WTC11 (cell line): ENCODE results near the gene SEC16B. TPM values are rescaled to one million over a fixed set of nuclear protein-coding genes. Genes with fewer than 3 reads are reported as not detected.
A peak's percentile ranks its signal among the peaks of the same experiment; 100 is the strongest.

Source experiments
- ATAC-seq: fragments of 200-7000 bp; cut with Tn5 transposase; 2 replicates; pipeline ENCODE4 v1.10.0; 2021; ENCODE audit warnings: mild to moderate bottlenecking, moderate library complexity
- CTCF ChIA-PET: fragments of 300-600 bp; sonication (Branson Sonifier 250); formaldehyde crosslinking; loops from one replicate; lab custom pipeline; 2021; ENCODE audit warnings: antibody characterized with exemption; lab: Charles Lee
- POLR2A ChIA-PET: fragments of 350-600 bp; sonication (Branson Sonifier 250); formaldehyde crosslinking; loops from one replicate; lab custom pipeline; 2021; ENCODE audit warnings: antibody characterized with exemption; lab: Charles Lee
- DNase-seq: peaks from one replicate; pipeline ENCODE4 v3.0.0; 2021; ENCODE audit warnings: low spot score
- H3K27ac Mint-ChIP-seq: 2 replicates; pipeline ENCODE4 v1.8.0; 2021; ENCODE audit warnings: mixed read lengths
- H3K27me3 Mint-ChIP-seq: 2 replicates; pipeline ENCODE4 v1.8.0; 2021; ENCODE audit warnings: low read depth, mild to moderate bottlenecking, moderate library complexity, mixed read lengths
- H3K36me3 Mint-ChIP-seq: 2 replicates; pipeline ENCODE4 v1.8.0; 2021; ENCODE audit warnings: mixed read lengths
- H3K4me1 Mint-ChIP-seq: 2 replicates; pipeline ENCODE4 v1.8.0; 2022; ENCODE audit warnings: mixed read lengths
- H3K4me3 Mint-ChIP-seq: 2 replicates; pipeline ENCODE4 v1.8.0; 2021; ENCODE audit warnings: mild to moderate bottlenecking, moderate library complexity, mixed read lengths
- H3K9me3 Mint-ChIP-seq: 2 replicates; pipeline ENCODE4 v1.8.0; 2021; ENCODE audit warnings: mixed read lengths
- FOXK1 ChIP-seq: sonication (generic); formaldehyde crosslinking; IDR thresholded peaks from 2 replicates; pipeline ENCODE4 v1.8.0; 2022; ENCODE audit warnings: mild to moderate bottlenecking, moderate library complexity, missing genetic modification reagents
- GRHL2 ChIP-seq: fragments of 250-450 bp; sonication (Bioruptor Pico); IDR thresholded peaks from 2 replicates; pipeline ENCODE4 v1.8.0; 2022; ENCODE audit warnings: mild to moderate bottlenecking, moderate library complexity; ENCODE audit not compliant: insufficient replicate concordance, severe bottlenecking
- MAX ChIP-seq: sonication (generic); formaldehyde crosslinking; IDR thresholded peaks from 2 replicates; pipeline ENCODE4 v1.8.0; 2022; ENCODE audit warnings: mild to moderate bottlenecking, missing genetic modification reagents
- RORB ChIP-seq: fragments of 250-450 bp; sonication (Bioruptor Pico); IDR thresholded peaks from 2 replicates; pipeline ENCODE4 v1.9.0; 2021; ENCODE audit warnings: mild to moderate bottlenecking
- TP53 ChIP-seq: sonication (generic); formaldehyde crosslinking; IDR thresholded peaks from 2 replicates; pipeline ENCODE4 v1.8.1; 2023; ENCODE audit warnings: mild to moderate bottlenecking, missing genetic modification reagents
- ZSCAN18 ChIP-seq: fragments of 250-450 bp; sonication (Bioruptor Pico); IDR thresholded peaks from 2 replicates; pipeline ENCODE4 v2.1.2; 2022; ENCODE audit warnings: mild to moderate bottlenecking, moderate library complexity
- total RNA-seq: library from RNA; stranded (reverse); gene quantifications from 3 replicates; pipeline ENCODE4 v1.2.3, GENCODE V29; 2021
- TF ChIP-seq, protein P1 (sequence below): sonication (generic); formaldehyde crosslinking; IDR thresholded peaks from 2 replicates; pipeline ENCODE4 v1.8.0; 2022; ENCODE audit warnings: mild to moderate bottlenecking, missing genetic modification reagents
- TF ChIP-seq, protein P2 (sequence below): fragments of 250-450 bp; sonication (Bioruptor Pico); conservative IDR thresholded peaks from 2 replicates; pipeline ENCODE4 v1.9.0; 2021; ENCODE audit warnings: mild to moderate bottlenecking
- TF ChIP-seq, protein P3 (sequence below): sonication (generic); formaldehyde crosslinking; conservative IDR thresholded peaks from 2 replicates; pipeline ENCODE4 v1.8.1; 2023; ENCODE audit warnings: mild to moderate bottlenecking, low read depth, missing genetic modification reagents, moderate library complexity
- TF ChIP-seq, protein P4 (sequence below): sonication (generic); formaldehyde crosslinking; IDR thresholded peaks from 2 replicates; pipeline ENCODE4 v1.8.1; 2022; ENCODE audit warnings: low read depth, missing genetic modification reagents, borderline replicate concordance
- TF ChIP-seq, protein P5 (sequence below): sonication (generic); formaldehyde crosslinking; IDR thresholded peaks from 2 replicates; pipeline ENCODE4 v1.8.1; 2023; ENCODE audit warnings: mild to moderate bottlenecking, missing genetic modification reagents, moderate library complexity

SEC16B gene
- total RNA-seq, 1 experiment from 2014 or later, result 0.90 TPM

DNA sequence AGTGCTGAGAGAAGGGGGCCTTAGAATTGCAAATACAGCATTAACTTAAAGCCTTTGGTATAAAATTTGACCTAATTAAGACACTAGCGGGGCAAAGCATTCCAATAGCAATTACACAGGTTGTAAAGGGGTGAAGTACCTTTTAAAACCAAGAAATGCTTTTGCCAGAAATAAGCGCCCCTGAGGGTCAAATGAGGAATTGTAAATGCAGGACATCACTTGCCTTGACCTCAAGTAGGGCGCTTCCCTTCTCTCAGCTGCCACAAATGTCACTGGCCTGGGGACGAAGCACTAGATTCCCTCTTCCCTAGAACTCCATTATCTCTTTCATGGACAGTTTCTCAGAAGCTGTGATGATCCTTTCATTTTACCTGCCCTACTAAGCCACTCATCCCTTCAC is 48.3 kb downstream of the SEC16B start:
- Mint-ChIP-seq H3K27ac (no peak overlapping the region), H3K4me1 (peaks cover 12% of the 10 kb centered on the region), H3K36me3 (no peaks in the 10 kb centered on the region), H3K9me3 (no peaks in the 10 kb centered on the region), H3K4me3 (no peak overlapping the region), H3K27me3 (no peaks in the 10 kb centered on the region)
- peak; percentile 76 for ATAC-seq
- DNase-seq, result no peak
- no peak for TF ChIP-seq RORB (CRISPR knock-in tag)
- TF ChIP-seq, protein P1, sequence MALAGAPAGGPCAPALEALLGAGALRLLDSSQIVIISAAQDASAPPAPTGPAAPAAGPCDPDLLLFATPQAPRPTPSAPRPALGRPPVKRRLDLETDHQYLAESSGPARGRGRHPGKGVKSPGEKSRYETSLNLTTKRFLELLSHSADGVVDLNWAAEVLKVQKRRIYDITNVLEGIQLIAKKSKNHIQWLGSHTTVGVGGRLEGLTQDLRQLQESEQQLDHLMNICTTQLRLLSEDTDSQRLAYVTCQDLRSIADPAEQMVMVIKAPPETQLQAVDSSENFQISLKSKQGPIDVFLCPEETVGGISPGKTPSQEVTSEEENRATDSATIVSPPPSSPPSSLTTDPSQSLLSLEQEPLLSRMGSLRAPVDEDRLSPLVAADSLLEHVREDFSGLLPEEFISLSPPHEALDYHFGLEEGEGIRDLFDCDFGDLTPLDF, result no peak
- no peak for TF ChIP-seq GRHL2 (CRISPR knock-in tag)
- POLR2A ChIA-PET, result no interaction called here
- CTCF ChIA-PET, result interaction anchor here (1.0 to 3.7 kb wide), 8 partner anchors 8 to 665 kb away, joined by 3 to 14 read pairs (median 8); no protein-coding TSS in a partner anchor

GRCh38 chr1:177920091-177920490 is 49.8 kb downstream of the SEC16B start:
- no peak for DNase-seq
- Mint-ChIP-seq H3K36me3 (no peaks in the 10 kb centered on the region), H3K9me3 (no peaks in the 10 kb centered on the region), H3K27me3 (no peaks in the 10 kb centered on the region), H3K4me3 (no peak overlapping the region)
- POLR2A ChIA-PET, result no interaction called here
- CTCF ChIA-PET, result interaction anchor here (1.1 to 3.7 kb wide), 2 partner anchors 10 to 26 kb away, joined by 3 to 11 read pairs; no protein-coding TSS in a partner anchor
- ATAC-seq, result no peak
- TF ChIP-seq ZSCAN18 (CRISPR knock-in tag), result no peak
- no peak for TF ChIP-seq MAX (CRISPR knock-in tag)
- TF ChIP-seq, protein P2, sequence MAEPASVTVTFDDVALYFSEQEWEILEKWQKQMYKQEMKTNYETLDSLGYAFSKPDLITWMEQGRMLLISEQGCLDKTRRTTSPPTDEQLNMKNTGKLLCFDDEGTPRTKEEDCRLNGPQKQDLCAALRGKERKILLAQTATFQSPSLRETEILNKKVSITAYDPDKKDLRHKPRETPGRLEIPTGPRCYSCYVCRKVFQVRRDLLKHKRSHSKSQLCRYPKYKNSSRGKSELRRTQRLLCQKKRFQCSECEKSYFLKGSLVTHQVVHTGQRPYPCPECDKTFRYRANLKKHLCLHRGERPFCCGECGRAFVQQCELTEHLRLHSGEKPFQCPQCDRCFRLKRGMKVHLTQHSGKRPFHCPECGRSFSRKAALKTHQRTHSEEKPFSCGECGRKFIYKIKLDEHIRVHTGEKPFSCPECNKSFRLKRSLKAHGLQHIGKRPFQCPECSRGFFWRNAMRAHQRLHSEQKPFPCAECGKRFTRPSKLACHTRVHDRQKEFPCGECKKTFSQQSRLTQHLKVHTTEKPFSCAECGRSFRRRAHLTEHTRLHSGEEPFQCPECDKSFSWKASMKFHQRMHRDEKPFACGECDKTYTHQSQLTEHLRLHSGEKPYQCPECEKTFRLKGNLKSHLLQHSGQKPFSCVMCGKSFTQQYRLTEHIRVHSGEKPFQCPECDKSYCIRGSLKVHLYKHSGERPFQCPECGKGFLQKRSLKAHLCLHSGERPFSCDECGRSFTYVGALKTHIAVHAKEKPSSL, result no peak
- no peak for TF ChIP-seq TP53 (CRISPR knock-in tag)
- TF ChIP-seq, protein P3, sequence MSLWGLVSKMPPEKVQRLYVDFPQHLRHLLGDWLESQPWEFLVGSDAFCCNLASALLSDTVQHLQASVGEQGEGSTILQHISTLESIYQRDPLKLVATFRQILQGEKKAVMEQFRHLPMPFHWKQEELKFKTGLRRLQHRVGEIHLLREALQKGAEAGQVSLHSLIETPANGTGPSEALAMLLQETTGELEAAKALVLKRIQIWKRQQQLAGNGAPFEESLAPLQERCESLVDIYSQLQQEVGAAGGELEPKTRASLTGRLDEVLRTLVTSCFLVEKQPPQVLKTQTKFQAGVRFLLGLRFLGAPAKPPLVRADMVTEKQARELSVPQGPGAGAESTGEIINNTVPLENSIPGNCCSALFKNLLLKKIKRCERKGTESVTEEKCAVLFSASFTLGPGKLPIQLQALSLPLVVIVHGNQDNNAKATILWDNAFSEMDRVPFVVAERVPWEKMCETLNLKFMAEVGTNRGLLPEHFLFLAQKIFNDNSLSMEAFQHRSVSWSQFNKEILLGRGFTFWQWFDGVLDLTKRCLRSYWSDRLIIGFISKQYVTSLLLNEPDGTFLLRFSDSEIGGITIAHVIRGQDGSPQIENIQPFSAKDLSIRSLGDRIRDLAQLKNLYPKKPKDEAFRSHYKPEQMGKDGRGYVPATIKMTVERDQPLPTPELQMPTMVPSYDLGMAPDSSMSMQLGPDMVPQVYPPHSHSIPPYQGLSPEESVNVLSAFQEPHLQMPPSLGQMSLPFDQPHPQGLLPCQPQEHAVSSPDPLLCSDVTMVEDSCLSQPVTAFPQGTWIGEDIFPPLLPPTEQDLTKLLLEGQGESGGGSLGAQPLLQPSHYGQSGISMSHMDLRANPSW (CRISPR knock-in tag), result no peak
- TF ChIP-seq, protein P4, sequence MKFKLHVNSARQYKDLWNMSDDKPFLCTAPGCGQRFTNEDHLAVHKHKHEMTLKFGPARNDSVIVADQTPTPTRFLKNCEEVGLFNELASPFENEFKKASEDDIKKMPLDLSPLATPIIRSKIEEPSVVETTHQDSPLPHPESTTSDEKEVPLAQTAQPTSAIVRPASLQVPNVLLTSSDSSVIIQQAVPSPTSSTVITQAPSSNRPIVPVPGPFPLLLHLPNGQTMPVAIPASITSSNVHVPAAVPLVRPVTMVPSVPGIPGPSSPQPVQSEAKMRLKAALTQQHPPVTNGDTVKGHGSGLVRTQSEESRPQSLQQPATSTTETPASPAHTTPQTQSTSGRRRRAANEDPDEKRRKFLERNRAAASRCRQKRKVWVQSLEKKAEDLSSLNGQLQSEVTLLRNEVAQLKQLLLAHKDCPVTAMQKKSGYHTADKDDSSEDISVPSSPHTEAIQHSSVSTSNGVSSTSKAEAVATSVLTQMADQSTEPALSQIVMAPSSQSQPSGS, result no peak
- no peak for TF ChIP-seq FOXK1 (CRISPR knock-in tag)
- TF ChIP-seq, protein P5, sequence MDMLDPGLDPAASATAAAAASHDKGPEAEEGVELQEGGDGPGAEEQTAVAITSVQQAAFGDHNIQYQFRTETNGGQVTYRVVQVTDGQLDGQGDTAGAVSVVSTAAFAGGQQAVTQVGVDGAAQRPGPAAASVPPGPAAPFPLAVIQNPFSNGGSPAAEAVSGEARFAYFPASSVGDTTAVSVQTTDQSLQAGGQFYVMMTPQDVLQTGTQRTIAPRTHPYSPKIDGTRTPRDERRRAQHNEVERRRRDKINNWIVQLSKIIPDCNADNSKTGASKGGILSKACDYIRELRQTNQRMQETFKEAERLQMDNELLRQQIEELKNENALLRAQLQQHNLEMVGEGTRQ (CRISPR knock-in tag), result no peak
- TF ChIP-seq, all 79 proteins: peak for 0
- Mint-ChIP-seq H3K4me1 (peaks cover 12% of the 10 kb centered on the region), H3K27ac (no peak overlapping the region)
